RWPE2 (cell line): ENCODE measurements around the gene NEUROG2.

Experiments
- ATAC-seq: fragments of 200-7000 bp; cut with Tn5 transposase; 3 replicates; pipeline ENCODE4 v1.9.1; 2021; ENCODE audit warnings: low read depth
- DNase-seq: peaks from one replicate; pipeline ENCODE4 v3.0.0-alpha.2; 2020; ENCODE audit warnings: low spot score
- H3K27ac ChIP-seq: fragments of 450-650 bp; 2 replicates; pipeline ENCODE4 v1.5.1; 2017; ENCODE audit warnings: mild to moderate bottlenecking; ENCODE audit not compliant: poor library complexity, severe bottlenecking
- H3K27me3 ChIP-seq: fragments of 250-450 bp; sonication (Bioruptor Pico); 2 replicates; pipeline ENCODE4 v1.5.1; 2021; ENCODE audit warnings: mild to moderate bottlenecking, moderate library complexity; ENCODE audit not compliant: insufficient read depth, poor library complexity, severe bottlenecking
- H3K36me3 ChIP-seq: fragments of 250-450 bp; sonication (Bioruptor Pico); 2 replicates; pipeline ENCODE4 v1.5.1; 2020; ENCODE audit warnings: low read depth, mild to moderate bottlenecking, moderate library complexity
- H3K4me1 ChIP-seq: fragments of 250-450 bp; sonication (Bioruptor Pico); 2 replicates; pipeline ENCODE4 v1.5.1; 2021; ENCODE audit warnings: mild to moderate bottlenecking, moderate library complexity; ENCODE audit not compliant: insufficient read depth, poor library complexity, severe bottlenecking
- H3K4me3 ChIP-seq: fragments of 250-450 bp; sonication (Bioruptor Pico); 2 replicates; pipeline ENCODE4 v1.5.1; 2021; ENCODE audit warnings: mild to moderate bottlenecking, moderate library complexity; ENCODE audit not compliant: severe bottlenecking
- H3K9me3 ChIP-seq: fragments of 250-450 bp; sonication (Bioruptor Pico); 2 replicates; pipeline ENCODE4 v1.5.1; 2021; ENCODE audit warnings: mild to moderate bottlenecking, moderate library complexity; ENCODE audit not compliant: severe bottlenecking
- TF ChIP-seq, protein P1 (sequence below): fragments of 450-650 bp; IDR thresholded peaks from one replicate; pipeline ENCODE4 v1.5.1; 2017; ENCODE audit warnings: mild to moderate bottlenecking, moderate library complexity; ENCODE audit not compliant: poor library complexity, severe bottlenecking

Gene NEUROG2

DNA sequence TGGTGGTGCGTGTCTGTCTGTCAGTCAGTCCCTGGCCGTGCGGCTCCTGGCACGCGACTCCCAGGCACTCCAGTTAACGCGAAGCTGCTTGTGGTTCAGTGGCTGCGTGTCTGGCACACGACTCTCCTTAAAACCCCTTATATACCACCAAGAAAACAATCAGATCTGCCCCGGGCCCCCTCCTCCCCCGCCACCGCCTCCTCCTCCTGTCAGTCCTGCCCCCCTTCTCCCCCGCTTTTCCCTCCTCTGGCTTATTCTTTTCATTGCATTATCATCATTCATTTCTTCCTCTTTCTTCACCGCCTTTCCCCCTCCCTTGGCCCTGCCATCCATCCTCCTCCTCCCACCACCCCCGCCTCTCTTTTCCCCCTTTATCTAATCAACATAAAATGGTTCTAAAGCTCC is at the start of gene NEUROG2:
Gene NEUROG2 (minus strand): TSS at position 115 of the 405 bp plus-strand sequence. CDS start 705 bp downstream, outside the sequence.
- no peaks in the 10 kb centered on the region for H3K36me3 ChIP-seq
- ATAC-seq (no peak; the same call in 2 of the 3 replicates), DNase-seq (no peak)
- peak within 1 kb of the TSS; percentile 30 for H3K4me3 ChIP-seq
- H3K27me3 ChIP-seq: peaks cover 98% of the 10 kb centered on the region
- peaks cover 7% of the 10 kb centered on the region for H3K4me1 ChIP-seq
- TF ChIP-seq, protein P1, sequence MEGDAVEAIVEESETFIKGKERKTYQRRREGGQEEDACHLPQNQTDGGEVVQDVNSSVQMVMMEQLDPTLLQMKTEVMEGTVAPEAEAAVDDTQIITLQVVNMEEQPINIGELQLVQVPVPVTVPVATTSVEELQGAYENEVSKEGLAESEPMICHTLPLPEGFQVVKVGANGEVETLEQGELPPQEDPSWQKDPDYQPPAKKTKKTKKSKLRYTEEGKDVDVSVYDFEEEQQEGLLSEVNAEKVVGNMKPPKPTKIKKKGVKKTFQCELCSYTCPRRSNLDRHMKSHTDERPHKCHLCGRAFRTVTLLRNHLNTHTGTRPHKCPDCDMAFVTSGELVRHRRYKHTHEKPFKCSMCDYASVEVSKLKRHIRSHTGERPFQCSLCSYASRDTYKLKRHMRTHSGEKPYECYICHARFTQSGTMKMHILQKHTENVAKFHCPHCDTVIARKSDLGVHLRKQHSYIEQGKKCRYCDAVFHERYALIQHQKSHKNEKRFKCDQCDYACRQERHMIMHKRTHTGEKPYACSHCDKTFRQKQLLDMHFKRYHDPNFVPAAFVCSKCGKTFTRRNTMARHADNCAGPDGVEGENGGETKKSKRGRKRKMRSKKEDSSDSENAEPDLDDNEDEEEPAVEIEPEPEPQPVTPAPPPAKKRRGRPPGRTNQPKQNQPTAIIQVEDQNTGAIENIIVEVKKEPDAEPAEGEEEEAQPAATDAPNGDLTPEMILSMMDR: no peak
- H3K9me3 ChIP-seq: no peaks in the 10 kb centered on the region
- no peak within 1 kb of the TSS for H3K27ac ChIP-seq

DNA sequence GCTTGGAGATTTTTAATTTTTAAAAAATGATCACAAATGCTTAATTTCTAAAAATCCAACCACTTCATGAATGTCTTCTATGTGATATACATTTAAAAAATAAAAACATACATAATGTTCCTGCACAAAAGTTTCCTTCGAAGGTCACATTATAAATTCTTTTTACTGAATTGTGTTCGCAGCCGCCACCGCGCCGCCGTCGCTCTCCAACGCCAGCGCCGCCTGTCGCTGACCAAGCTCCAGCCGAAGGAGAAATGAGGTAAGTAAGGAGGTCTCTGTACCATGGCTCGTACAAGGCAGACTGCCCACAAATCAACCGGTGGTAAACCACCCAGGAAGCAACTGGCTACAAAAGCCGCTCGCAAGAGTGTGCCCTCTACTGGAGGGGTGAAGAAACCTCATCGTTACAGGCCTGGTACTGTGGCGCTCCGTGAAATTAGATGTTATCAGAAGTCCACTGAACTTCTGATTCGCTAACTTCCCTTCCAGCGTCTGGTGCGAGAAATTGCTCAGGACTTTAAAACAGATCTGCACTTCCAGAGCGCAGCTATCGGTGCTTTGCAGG is 48.8 kb upstream of the NEUROG2 start:
- H3K9me3 ChIP-seq: no peaks in the 10 kb centered on the region
- H3K27ac ChIP-seq: no peak overlapping the region
- TF ChIP-seq, protein P1: no peak
- H3K4me1 ChIP-seq: no peaks in the 10 kb centered on the region
- no peak for DNase-seq
- no peak overlapping the region for H3K4me3 ChIP-seq
- no peaks in the 10 kb centered on the region for H3K27me3 ChIP-seq
- peaks cover 2% of the 10 kb centered on the region for H3K36me3 ChIP-seq
- ATAC-seq: no peak

DNA sequence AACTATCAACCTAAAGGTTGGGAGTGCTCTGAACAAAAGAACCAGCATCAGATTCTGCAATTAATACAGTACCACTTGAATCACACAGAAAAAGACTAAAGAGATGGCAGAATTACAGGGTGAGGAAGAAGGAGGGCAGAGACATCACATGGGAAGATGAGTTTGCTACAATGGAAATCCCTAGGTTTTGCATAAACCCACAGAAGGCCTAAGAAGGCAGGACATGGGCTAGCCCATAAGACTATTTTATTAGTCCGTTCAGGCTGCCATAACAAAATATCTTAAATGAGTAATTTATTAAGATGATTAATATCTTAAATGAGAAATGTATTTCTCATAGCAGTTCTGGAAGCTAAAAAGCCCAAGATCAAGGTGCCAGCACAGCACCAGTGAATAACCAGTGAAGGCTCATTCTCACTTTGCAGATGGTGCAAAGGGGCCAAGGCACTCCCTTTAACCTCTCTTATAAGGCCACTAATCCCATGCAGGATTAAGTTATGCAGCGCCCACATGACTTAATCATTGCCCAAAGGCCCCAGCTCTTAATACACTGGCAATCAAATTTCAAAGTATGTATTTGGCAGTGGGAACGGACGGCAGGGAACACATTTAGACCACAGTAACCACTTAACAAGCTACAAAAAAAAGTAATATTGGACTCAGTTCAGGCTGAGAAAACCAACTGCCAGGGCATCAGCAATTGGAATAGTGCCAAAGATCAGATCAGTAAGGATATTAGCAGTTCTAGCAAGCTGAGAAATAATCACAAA is 47.6 kb upstream of the NEUROG2 start:
- no peaks in the 10 kb centered on the region for H3K4me1 ChIP-seq
- no peak overlapping the region for H3K27ac ChIP-seq
- TF ChIP-seq, protein P1: no peak
- H3K27me3 ChIP-seq: no peaks in the 10 kb centered on the region
- H3K4me3 ChIP-seq: no peak overlapping the region
- no peak for ATAC-seq
- no peaks in the 10 kb centered on the region for H3K9me3 ChIP-seq
- DNase-seq: no peak
- H3K36me3 ChIP-seq: peaks cover 2% of the 10 kb centered on the region

DNA sequence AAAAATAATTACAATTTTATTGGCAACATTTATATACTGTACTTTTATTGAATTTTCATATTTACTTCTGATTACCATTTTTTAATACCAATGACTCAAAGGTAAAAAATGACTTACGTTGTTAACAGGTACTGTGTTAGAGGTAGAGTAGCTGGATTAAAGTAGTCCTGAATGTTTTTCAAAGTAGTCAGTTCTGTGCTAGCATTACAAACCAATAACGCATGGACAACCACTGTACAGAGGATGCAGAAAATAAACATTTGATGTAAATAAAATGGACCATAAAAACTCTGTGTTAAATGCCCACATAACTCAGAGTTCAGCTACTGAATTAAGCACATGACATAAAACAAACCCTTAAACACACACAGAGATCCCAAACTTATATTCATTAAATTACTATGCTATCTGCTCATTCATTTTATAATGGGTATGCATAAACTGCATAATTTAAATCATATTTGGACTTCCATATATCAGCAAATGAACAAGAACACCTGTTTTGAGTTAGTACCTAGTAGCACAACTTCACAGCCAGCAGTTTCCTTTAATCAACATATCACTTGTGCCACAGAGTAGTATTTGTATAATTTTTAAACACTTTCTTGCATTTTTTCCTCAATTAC is 46.4 kb upstream of the NEUROG2 start:
- Histone ChIP-seq H3K27ac (no peak overlapping the region), H3K36me3 (peaks cover 2% of the 10 kb centered on the region), H3K9me3 (no peaks in the 10 kb centered on the region), H3K4me1 (no peaks in the 10 kb centered on the region), H3K27me3 (no peaks in the 10 kb centered on the region), H3K4me3 (no peak overlapping the region)
- DNase-seq (no peak), ATAC-seq (no peak)
- TF ChIP-seq, protein P1: no peak
